Activated T-cell treated with anti-CD3 and anti-CD28 coated beads, Interleukin-2, amount 50 U/mL, for 4 hours (primary cell): ENCODE results near the gene COG5. TPM values are rescaled to one million over a fixed set of nuclear protein-coding genes. Genes with fewer than 3 reads are reported as not detected.

Source experiments
- ATAC-seq, 2 donors: fragments of 200-7000 bp; cut with Tn5 transposase; one replicate each; pipeline ENCODE4 v1.10.0; 2021
- DNase-seq: peaks from one replicate; pipeline ENCODE4 v3.0.0-alpha.2; 2020
- H3K27me3 Mint-ChIP-seq: one replicate; pipeline ENCODE4 v1.8.0; 2021; ENCODE audit warnings: low read depth, mixed read lengths
- H3K36me3 Mint-ChIP-seq: one replicate; pipeline ENCODE4 v1.8.0; 2022; ENCODE audit warnings: mixed read lengths; ENCODE audit not compliant: insufficient read depth
- H3K4me1 Mint-ChIP-seq: one replicate; pipeline ENCODE4 v1.8.0; 2021; ENCODE audit warnings: low read depth, mixed read lengths
- H3K4me3 Mint-ChIP-seq: one replicate; pipeline ENCODE4 v1.8.0; 2021; ENCODE audit warnings: mild to moderate bottlenecking, moderate library complexity, mixed read lengths
- H3K9me3 Mint-ChIP-seq: one replicate; pipeline ENCODE4 v1.8.0; 2021; ENCODE audit warnings: mixed read lengths
- total RNA-seq, 3 donors: library from RNA; stranded (reverse); gene quantifications; one replicate each; pipeline ENCODE4 v1.2.1, GENCODE V29; 2021

The COG5 gene
- total RNA-seq, 3 donors from 2014 or later: 30.3 to 40.9 (median 40.0) TPM

GRCh38 chr7:107313355-107313754 is 250.4 kb downstream of the COG5 start:
- no peaks in the 10 kb centered on the region for H3K4me1 Mint-ChIP-seq
- peaks cover 27% of the 10 kb centered on the region for H3K36me3 Mint-ChIP-seq
- no peaks in the 10 kb centered on the region for H3K27me3 Mint-ChIP-seq
- no peaks in the 10 kb centered on the region for H3K9me3 Mint-ChIP-seq
- DNase-seq: no peak
- ATAC-seq: no peak
- no peak overlapping the region for H3K4me3 Mint-ChIP-seq

DNA sequence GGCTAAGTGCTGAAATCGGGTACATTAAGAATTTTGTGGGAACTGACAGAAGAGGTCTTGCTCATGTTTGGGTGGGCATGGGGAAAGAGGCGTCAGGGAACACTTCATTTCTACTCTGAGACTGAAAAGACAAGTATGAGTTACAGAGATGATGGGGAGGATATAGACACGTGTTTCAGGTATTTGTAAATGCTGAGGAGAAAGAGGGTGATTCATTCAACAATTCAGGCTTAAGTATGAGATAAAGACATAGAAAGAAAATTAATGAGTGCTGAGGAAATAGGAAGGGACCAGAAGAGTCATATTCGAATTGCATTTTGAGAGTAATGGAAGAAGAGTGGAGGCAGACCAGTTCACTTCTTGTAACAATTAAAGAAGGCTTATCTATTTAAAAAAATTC is 251.3 kb downstream of the COG5 start:
- Mint-ChIP-seq H3K9me3 (no peaks in the 10 kb centered on the region), H3K4me1 (no peaks in the 10 kb centered on the region), H3K36me3 (peaks cover 27% of the 10 kb centered on the region), H3K27me3 (no peaks in the 10 kb centered on the region), H3K4me3 (no peak overlapping the region)
- no peak for ATAC-seq
- DNase-seq: no peak

GRCh38 chr7:107309296-107309695 is 254.4 kb downstream of the COG5 start:
- H3K4me3 Mint-ChIP-seq: no peak overlapping the region
- no peaks in the 10 kb centered on the region for H3K4me1 Mint-ChIP-seq
- DNase-seq (no peak), ATAC-seq (no peak)
- H3K27me3 Mint-ChIP-seq: no peaks in the 10 kb centered on the region
- H3K9me3 Mint-ChIP-seq: no peaks in the 10 kb centered on the region
- H3K36me3 Mint-ChIP-seq: peaks cover 26% of the 10 kb centered on the region

- H3K4me1 Mint-ChIP-seq: no peaks in the 10 kb centered on the region
- no peak overlapping the region for H3K4me3 Mint-ChIP-seq
- ATAC-seq: no peak
- no peaks in the 10 kb centered on the region for H3K9me3 Mint-ChIP-seq
- peaks cover 9% of the 10 kb centered on the region for H3K36me3 Mint-ChIP-seq
- no peaks in the 10 kb centered on the region for H3K27me3 Mint-ChIP-seq
- DNase-seq: no peak
These were observed 259.1 kb downstream of the COG5 start for GRCh38 chr7:107304636-107305035.

GRCh38 chr7:107304063-107304462 is 259.7 kb downstream of the COG5 start:
- Mint-ChIP-seq H3K36me3 (peaks cover 10% of the 10 kb centered on the region), H3K27me3 (no peaks in the 10 kb centered on the region)
- ATAC-seq: no peak

GRCh38 chr7:107302250-107302847 is 261.4 kb downstream of the COG5 start:
- Mint-ChIP-seq H3K4me1 (no peaks in the 10 kb centered on the region), H3K27me3 (no peaks in the 10 kb centered on the region), H3K36me3 (peaks cover 15% of the 10 kb centered on the region), H3K9me3 (no peaks in the 10 kb centered on the region), H3K4me3 (no peak overlapping the region)
- ATAC-seq (no peak), DNase-seq (no peak)

More at GRCh38 chr7:107304063-107304462, 259.7 kb downstream of the COG5 start:
- Mint-ChIP-seq H3K4me1 (no peaks in the 10 kb centered on the region), H3K9me3 (no peaks in the 10 kb centered on the region), H3K4me3 (no peak overlapping the region)
- no peak for DNase-seq

DNA sequence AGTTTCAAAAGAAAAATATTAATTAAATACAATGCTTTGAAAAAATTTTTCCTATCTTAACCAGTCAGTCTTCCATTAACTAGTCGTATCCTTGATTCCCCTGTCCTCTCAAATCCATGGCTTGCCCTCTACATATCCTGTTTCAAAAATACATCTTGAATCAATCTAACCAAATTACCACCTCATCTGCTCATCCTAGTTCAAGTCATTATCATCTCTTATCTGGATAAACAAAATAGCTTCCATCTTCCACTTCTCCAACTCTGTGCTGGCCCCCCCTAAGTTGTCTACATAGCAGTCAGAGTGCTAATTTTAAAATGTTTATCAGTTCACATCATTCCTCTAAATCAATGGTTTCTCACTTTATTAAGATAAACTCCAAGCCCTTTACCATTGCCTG is 269.5 kb downstream of the COG5 start:
- Mint-ChIP-seq H3K9me3 (no peaks in the 10 kb centered on the region), H3K27me3 (no peaks in the 10 kb centered on the region), H3K36me3 (peaks cover 40% of the 10 kb centered on the region), H3K4me3 (no peak overlapping the region), H3K4me1 (no peaks in the 10 kb centered on the region)
- DNase-seq: no peak
- ATAC-seq: no peak

- H3K27me3 Mint-ChIP-seq: no peaks in the 10 kb centered on the region
- DNase-seq: no peak
These were observed 271.1 kb downstream of the COG5 start for GRCh38 chr7:107292591-107292990.

GRCh38 chr7:107291434-107291833 is 272.3 kb downstream of the COG5 start:
- DNase-seq (no peak), ATAC-seq (no peak)
- H3K36me3 Mint-ChIP-seq: peaks cover 40% of the 10 kb centered on the region
- H3K4me3 Mint-ChIP-seq: no peak overlapping the region
- H3K27me3 Mint-ChIP-seq: no peaks in the 10 kb centered on the region
- H3K9me3 Mint-ChIP-seq: no peaks in the 10 kb centered on the region
- H3K4me1 Mint-ChIP-seq: no peaks in the 10 kb centered on the region

More at GRCh38 chr7:107292591-107292990, 271.1 kb downstream of the COG5 start:
- H3K4me1 Mint-ChIP-seq: no peaks in the 10 kb centered on the region
- no peaks in the 10 kb centered on the region for H3K9me3 Mint-ChIP-seq
- peaks cover 39% of the 10 kb centered on the region for H3K36me3 Mint-ChIP-seq
- no peak for ATAC-seq
- no peak overlapping the region for H3K4me3 Mint-ChIP-seq

DNA sequence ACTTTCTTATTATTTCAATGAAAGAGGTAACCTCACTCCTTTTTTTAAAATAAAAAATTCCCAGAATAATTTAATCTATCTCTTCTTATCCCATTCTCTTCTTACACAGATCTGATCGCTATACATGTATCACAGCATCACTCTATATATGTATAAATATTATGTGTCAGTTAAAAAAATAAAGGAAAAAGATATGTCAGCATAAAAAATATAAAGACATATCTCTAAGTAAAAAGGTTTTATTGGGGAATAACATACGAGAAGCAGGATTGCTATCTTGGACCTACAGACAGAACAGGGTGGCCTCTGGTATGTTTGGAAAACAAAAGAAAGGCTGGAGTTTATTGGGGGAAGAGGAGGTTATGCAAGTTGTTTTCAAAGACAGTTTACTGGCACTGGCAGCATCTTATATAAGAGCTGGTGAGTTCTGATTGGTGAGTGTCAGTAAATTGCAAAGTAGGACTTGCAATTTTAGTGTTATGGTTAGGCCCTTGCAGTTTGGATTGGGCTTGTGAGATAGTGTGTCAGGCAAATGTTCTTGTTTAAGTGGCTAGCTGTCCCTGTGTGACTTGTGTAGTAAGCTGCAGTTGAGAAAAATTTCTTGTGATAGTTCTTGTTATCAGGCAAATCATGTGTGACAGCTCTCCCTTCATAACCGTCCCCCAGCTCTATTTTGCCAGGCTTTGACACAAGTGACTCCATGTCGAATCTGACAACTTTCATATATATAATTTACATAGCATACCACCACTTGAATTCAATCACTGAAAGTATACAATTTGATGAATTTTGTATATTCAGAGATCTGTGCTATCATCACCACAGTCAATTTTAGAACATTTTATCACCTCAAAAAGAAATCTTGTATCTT is 276.7 kb downstream of the COG5 start:
- no peaks in the 10 kb centered on the region for H3K9me3 Mint-ChIP-seq
- ATAC-seq: no peak
- H3K4me3 Mint-ChIP-seq: no peak overlapping the region
- H3K4me1 Mint-ChIP-seq: no peaks in the 10 kb centered on the region
- no peak for DNase-seq
- no peaks in the 10 kb centered on the region for H3K27me3 Mint-ChIP-seq
- H3K36me3 Mint-ChIP-seq: peaks cover 32% of the 10 kb centered on the region

DNA sequence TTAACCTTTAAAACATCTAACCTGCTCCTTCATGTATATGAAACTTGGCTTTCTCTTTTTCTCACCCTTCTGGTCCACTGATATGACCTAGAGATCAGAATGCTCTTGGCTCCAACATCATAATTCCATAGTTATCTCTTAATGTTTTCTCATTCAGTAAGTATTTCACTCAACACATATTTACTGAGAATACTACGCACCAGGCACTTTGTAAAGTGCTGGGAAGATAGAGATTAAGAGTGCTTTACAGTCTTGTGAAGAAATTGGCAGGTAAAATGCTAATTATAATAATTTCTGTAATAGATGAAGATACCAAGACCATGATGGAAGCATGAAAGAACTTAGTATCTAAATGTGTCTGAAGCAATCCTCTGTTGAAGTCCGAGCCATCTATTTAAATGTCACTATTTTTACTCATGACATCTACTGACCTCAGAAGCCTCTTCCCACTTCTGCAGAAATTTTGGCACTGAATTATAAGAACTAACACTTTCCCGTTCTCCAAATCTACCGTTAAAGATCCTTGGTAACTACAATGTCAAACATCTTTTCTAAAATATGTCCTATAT is 278.7 kb downstream of the COG5 start:
- Mint-ChIP-seq H3K4me1 (no peaks in the 10 kb centered on the region), H3K9me3 (no peaks in the 10 kb centered on the region), H3K4me3 (no peak overlapping the region), H3K36me3 (peaks cover 21% of the 10 kb centered on the region), H3K27me3 (no peaks in the 10 kb centered on the region)
- ATAC-seq: no peak
- DNase-seq: no peak

GRCh38 chr7:107277331-107277730 is 286.4 kb downstream of the COG5 start:
- Mint-ChIP-seq H3K4me1 (no peaks in the 10 kb centered on the region), H3K9me3 (no peaks in the 10 kb centered on the region), H3K4me3 (no peak overlapping the region), H3K27me3 (no peaks in the 10 kb centered on the region), H3K36me3 (peaks cover 21% of the 10 kb centered on the region)
- ATAC-seq: no peak
- DNase-seq: no peak

DNA sequence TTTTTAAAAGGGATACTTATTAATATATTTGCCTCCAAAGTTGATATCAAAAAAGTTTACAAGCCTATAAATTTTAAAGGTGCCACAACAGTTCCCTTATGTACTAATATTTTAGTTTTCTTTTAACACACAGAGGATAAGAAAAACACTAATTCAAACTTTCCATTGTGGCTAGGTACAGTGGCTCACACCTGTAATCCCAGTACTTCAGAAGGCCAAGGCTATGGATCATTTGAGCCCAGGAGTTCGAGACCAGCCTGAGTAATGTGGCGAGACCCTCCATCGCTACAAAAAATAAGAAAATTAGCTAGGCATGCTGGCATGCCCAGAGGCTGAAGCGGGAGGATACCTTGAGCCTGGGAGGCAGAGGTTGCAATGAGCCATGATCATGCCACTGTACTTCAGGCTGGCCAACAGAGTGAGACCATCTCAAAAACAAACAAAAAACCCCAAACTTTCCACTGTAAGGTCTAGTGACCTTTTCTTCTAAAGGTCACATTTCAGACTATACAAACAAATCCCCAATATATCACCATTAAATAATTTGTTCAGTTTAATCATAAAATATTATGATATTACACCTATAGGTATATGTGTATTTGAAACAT is 287.4 kb downstream of the COG5 start:
- Mint-ChIP-seq H3K36me3 (peaks cover 19% of the 10 kb centered on the region), H3K4me1 (no peaks in the 10 kb centered on the region), H3K4me3 (no peak overlapping the region), H3K27me3 (no peaks in the 10 kb centered on the region), H3K9me3 (no peaks in the 10 kb centered on the region)
- ATAC-seq (no peak), DNase-seq (no peak)

GRCh38 chr7:107274506-107274905 is 289.2 kb downstream of the COG5 start:
- Mint-ChIP-seq H3K27me3 (no peaks in the 10 kb centered on the region), H3K4me3 (no peak overlapping the region), H3K4me1 (no peaks in the 10 kb centered on the region), H3K36me3 (peaks cover 25% of the 10 kb centered on the region), H3K9me3 (no peaks in the 10 kb centered on the region)
- ATAC-seq (no peak), DNase-seq (no peak)
